Mucosa of descending colon (tissue), 3 donors: Measurements from ENCODE around the gene CCDC63. TPM values are rescaled to one million over a fixed set of nuclear protein-coding genes. Genes with fewer than 3 reads are reported as not detected.
"Not testable (repeated sequence)": the region's sequence is repeated elsewhere in the genome, so short reads cannot be mapped to it uniquely, and the experiment has no call there.

ENCODE experiments used
- ATAC-seq: fragments of 200-7000 bp; cut with Tn5 transposase; one replicate; pipeline ENCODE4 v1.9.1; 2020; ENCODE audit warnings: mild to moderate bottlenecking, moderate library complexity
- DNase-seq, 3 donors: peaks; one replicate each; pipeline ENCODE4 v3.0.0-alpha.2; 2020
- H3K36me3 ChIP-seq: fragments of 200-600 bp; one replicate; pipeline ENCODE4 v1.8.0; 2021; ENCODE audit warnings: low read depth, mild to moderate bottlenecking
- H3K4me1 ChIP-seq: fragments of 200-600 bp; one replicate; pipeline ENCODE4 v1.8.0; 2021; ENCODE audit warnings: low read depth, mild to moderate bottlenecking
- H3K4me3 ChIP-seq: fragments of 200-600 bp; one replicate; pipeline ENCODE4 v1.8.0; 2021; ENCODE audit warnings: mild to moderate bottlenecking
- H3K9me3 ChIP-seq: fragments of 200-600 bp; one replicate; pipeline ENCODE4 v1.8.0; 2021; ENCODE audit warnings: mild to moderate bottlenecking
- CTCF ChIP-seq: fragments of 200-600 bp; IDR thresholded peaks from one replicate; pipeline ENCODE4 v1.8.0; 2022; ENCODE audit warnings: antibody characterized with exemption, mild to moderate bottlenecking
- intact Hi-C, 2 donors: fragments of 100-400 bp; cut with DNase I in 1 of 2; cut with micrococcal nuclease in 1 of 2; formaldehyde crosslinking; loops; one replicate each; pipeline versions ENCODE4 v1.11.0 to v1.11.1; 2022; cut with DNase I, micrococcal nuclease
- total RNA-seq, 3 donors: library from RNA; stranded (reverse); fragmentation: NEBNext Ultra II Directional in 2 of 3; extraction: Animal tissue kit (Norgen Biotek cat#: 25700) in 2 of 3; gene quantifications; one replicate each; pipeline versions ENCODE4 v1.2.1 to v1.2.4, GENCODE V29; 2021 to 2023
- donor health status: DM: no; HTN: no; CAD: no; lungs with moderate emphysema.
- donor health status: DM: no; HTN: no; CAD: no.
- donor health status: DM: no; HTN: yes; CAD: no.

CCDC63 gene
- total RNA-seq, 3 donors from 2014 or later: not detected

DNA sequence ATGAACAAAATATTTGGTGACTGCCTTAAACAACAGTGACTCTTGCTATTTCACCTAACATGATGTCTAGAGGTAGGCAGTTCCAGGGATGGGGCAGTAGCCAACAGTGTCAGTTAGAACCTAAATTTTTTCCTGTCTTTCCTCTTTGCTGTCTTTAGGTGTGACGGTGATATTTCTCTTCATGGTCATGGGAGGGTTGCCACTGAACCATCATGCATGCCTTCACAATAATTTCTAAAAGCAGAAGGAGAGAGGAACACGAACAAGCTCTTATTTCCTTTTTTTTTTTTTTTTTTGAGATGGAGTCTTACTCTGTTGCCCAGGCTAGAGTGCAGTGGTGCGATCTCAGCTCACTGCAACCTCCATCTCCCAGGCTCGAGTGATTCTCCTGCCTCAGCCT, 2.4 kb downstream of the CCDC63 start:
- H3K4me3 ChIP-seq: no peak overlapping the region
- ATAC-seq: no peak
- no peaks in the 10 kb centered on the region for H3K4me1 ChIP-seq
- H3K36me3 ChIP-seq: no peaks in the 10 kb centered on the region
- intact Hi-C loops: no loop called here
- DNase-seq: no peak
- no peaks in the 10 kb centered on the region for H3K9me3 ChIP-seq
- no peak for TF ChIP-seq CTCF

GRCh38 chr12:110849748-110850403, 3.1 kb downstream of the CCDC63 start:
- no peak for DNase-seq
- TF ChIP-seq CTCF: no peak
- Histone ChIP-seq H3K36me3 (no peaks in the 10 kb centered on the region), H3K9me3 (no peaks in the 10 kb centered on the region), H3K4me3 (no peak overlapping the region), H3K4me1 (no peaks in the 10 kb centered on the region)
- no peak for ATAC-seq
- intact Hi-C loops: no loop called here

GRCh38 chr12:110850762-110851161, 4.0 kb downstream of the CCDC63 start:
- ATAC-seq: no peak

DNA sequence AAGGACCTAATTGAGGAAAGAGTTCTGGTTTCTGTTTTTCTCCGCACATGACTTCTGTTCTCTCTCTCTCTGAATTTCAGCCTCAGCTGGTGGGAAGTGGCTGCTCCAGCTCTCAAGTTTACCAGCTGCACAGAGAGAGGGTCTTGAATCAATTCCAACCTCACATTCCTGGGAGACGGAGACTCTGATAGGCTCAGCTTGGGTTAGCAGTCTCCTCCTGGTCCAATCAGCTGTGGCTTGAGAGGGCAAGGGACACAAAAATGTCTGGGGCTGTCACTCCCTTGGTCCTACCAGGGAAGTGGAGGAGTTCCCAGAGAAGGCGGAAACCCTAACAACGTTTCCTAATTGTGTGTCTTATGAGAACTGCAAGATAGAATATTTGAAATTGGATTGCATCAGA, 7.0 kb downstream of the CCDC63 start:
- DNase-seq (no peak), ATAC-seq (no peak)
- no peak for TF ChIP-seq CTCF
- intact Hi-C loops: no loop called here
- Histone ChIP-seq H3K4me3 (no peak overlapping the region), H3K36me3 (no peaks in the 10 kb centered on the region), H3K9me3 (no peaks in the 10 kb centered on the region), H3K4me1 (no peaks in the 10 kb centered on the region)

More at GRCh38 chr12:110850762-110851161, 4.0 kb downstream of the CCDC63 start:
- DNase-seq: no peak
- intact Hi-C loops: no loop called here
- Histone ChIP-seq H3K36me3 (no peaks in the 10 kb centered on the region), H3K4me1 (no peaks in the 10 kb centered on the region), H3K9me3 (no peaks in the 10 kb centered on the region), H3K4me3 (no peak overlapping the region)
- TF ChIP-seq CTCF: no peak

GRCh38 chr12:110856542-110856941, 9.8 kb downstream of the CCDC63 start:
- Histone ChIP-seq H3K36me3 (no peaks in the 10 kb centered on the region), H3K4me1 (no peaks in the 10 kb centered on the region), H3K9me3 (no peaks in the 10 kb centered on the region), H3K4me3 (no peak overlapping the region)
- DNase-seq: no peak
- intact Hi-C loops: no loop called here
- no peak for ATAC-seq
- no peak for TF ChIP-seq CTCF

DNA sequence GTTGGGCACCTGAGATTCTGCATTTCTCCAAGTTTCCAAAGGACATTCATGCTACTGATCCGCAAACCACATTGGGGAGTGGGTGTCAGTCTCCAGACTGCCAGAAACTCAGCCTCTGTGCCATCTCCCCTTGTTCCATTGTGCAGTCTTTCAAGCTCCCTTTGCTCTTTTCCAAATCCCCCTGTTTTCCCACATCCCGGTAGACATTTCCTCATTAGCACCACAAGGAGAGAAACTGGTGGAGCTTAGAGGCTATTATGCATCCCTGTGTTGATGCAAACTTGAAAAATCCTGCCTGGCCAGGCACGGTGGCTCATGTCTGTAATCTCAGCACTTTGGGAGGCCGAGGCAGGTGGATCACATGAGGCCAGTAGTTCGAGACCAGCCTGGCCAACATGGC, 10.7 kb downstream of the CCDC63 start:
- intact Hi-C loops: no loop called here

GRCh38 chr12:110857954-110858353, 11.2 kb downstream of the CCDC63 start:
- H3K9me3 ChIP-seq, H3K4me1 ChIP-seq, DNase-seq, H3K36me3 ChIP-seq, H3K4me3 ChIP-seq, intact Hi-C loops, ATAC-seq: not testable (repeated sequence)

More for the DNA sequence above, 10.7 kb downstream of the CCDC63 start:
- ATAC-seq: no peak
- Histone ChIP-seq H3K9me3 (no peaks in the 10 kb centered on the region), H3K4me1 (no peaks in the 10 kb centered on the region), H3K36me3 (no peaks in the 10 kb centered on the region), H3K4me3 (no peak overlapping the region)
- DNase-seq: no peak
- no peak for TF ChIP-seq CTCF
